Activated CD4-positive, alpha-beta T cell treated with anti-CD3 and anti-CD28 coated beads, Interleukin-2, amount 10 ng/mL, durations not matched to agents 7 days and 5 days (primary cell): ENCODE results near the gene ZC2HC1C. TPM values are rescaled to one million over a fixed set of nuclear protein-coding genes. Genes with fewer than 3 reads are reported as not detected.
"Not testable (repeated sequence)": the region's sequence is repeated elsewhere in the genome, so short reads cannot be mapped to it uniquely, and the experiment has no call there.

ENCODE experiments used
- CTCF ChIA-PET: fragments of 350-600 bp; sonication (Branson Sonifier 250); formaldehyde crosslinking; loops from one replicate; lab custom pipeline; 2021; ENCODE audit warnings: antibody characterized with exemption; lab: Charles Lee
- POLR2A ChIA-PET: fragments of 350-600 bp; sonication (Branson Sonifier 250); formaldehyde crosslinking; loops from one replicate; lab custom pipeline; 2021; ENCODE audit warnings: antibody characterized with exemption; lab: Charles Lee
- DNase-seq: peaks from one replicate; pipeline ENCODE4 v3.0.0-alpha.2; 2020
- H3K27ac Mint-ChIP-seq: one replicate; pipeline ENCODE4 v1.8.0; 2021; ENCODE audit warnings: mild to moderate bottlenecking, moderate library complexity, mixed read lengths
- H3K27me3 Mint-ChIP-seq: one replicate; pipeline ENCODE4 v1.8.0; 2021; ENCODE audit warnings: mixed read lengths
- H3K36me3 Mint-ChIP-seq: one replicate; pipeline ENCODE4 v1.8.0; 2021; ENCODE audit warnings: low read depth, mixed read lengths
- H3K4me1 Mint-ChIP-seq: one replicate; pipeline ENCODE4 v1.8.0; 2021; ENCODE audit warnings: mixed read lengths
- H3K4me3 Mint-ChIP-seq: one replicate; pipeline ENCODE4 v1.8.0; 2021; ENCODE audit warnings: mild to moderate bottlenecking, moderate library complexity, mixed read lengths
- H3K9me3 Mint-ChIP-seq: one replicate; pipeline ENCODE4 v1.8.0; 2021; ENCODE audit warnings: mixed read lengths
- total RNA-seq, 2 experiments: library from RNA; stranded (reverse); gene quantifications; one replicate each; pipeline ENCODE4 v1.2.3, GENCODE V29; 2021

The ZC2HC1C gene
- total RNA-seq, 2 experiments from 2014 or later: 3.1 to 3.3 TPM

- peaks cover 48% of the 10 kb centered on the region for H3K36me3 Mint-ChIP-seq
- H3K4me1 Mint-ChIP-seq: peaks cover 63% of the 10 kb centered on the region
- no peaks in the 10 kb centered on the region for H3K27me3 Mint-ChIP-seq
- POLR2A ChIA-PET: interaction anchor here (0.6 kb wide), 1 partner anchor 9 kb away, joined by 3 read pairs; the partner anchor contains the start of gene ZC2HC1C
- no peak overlapping the region for H3K4me3 Mint-ChIP-seq
- CTCF ChIA-PET: no interaction called here
- no peaks in the 10 kb centered on the region for H3K9me3 Mint-ChIP-seq
- no peak overlapping the region for H3K27ac Mint-ChIP-seq
- DNase-seq: no peak
Observed at GRCh38 chr14:75060420-75060819, 9.0 kb upstream of the ZC2HC1C start.

GRCh38 chr14:75063013-75063412 lies 6.4 kb upstream of the ZC2HC1C start:
- CTCF ChIA-PET: interaction anchor here (0.8 to 2.4 kb wide), 5 partner anchors 8 to 300 kb away, joined by 3 to 9 read pairs (median 3); partner anchors contain the start of gene YLPM1

GRCh38 chr14:75063491-75064204 lies 5.8 kb upstream of the ZC2HC1C start, which contains the start of gene ACYP1:
TSS of gene ACYP1 (minus strand) at chr14:75064024. CDS start at chr14:75063553, 471 bp downstream.
- peaks cover 50% of the 10 kb centered on the region for H3K4me1 Mint-ChIP-seq
- peaks cover 27% of the 10 kb centered on the region for H3K36me3 Mint-ChIP-seq
- CTCF ChIA-PET: interaction anchor here (0.5 to 2.4 kb wide), 10 partner anchors 8 to 301 kb away, joined by 3 to 9 read pairs (median 3); no protein-coding TSS in a partner anchor
- H3K27me3 Mint-ChIP-seq: no peaks in the 10 kb centered on the region
- peak within 1 kb of the TSS; percentile 99 for H3K4me3 Mint-ChIP-seq
- H3K27ac Mint-ChIP-seq: peak within 1 kb of the TSS; percentile 97
- POLR2A ChIA-PET: no interaction called here
- peak; percentile 91 for DNase-seq
- H3K9me3 Mint-ChIP-seq: no peaks in the 10 kb centered on the region

More at GRCh38 chr14:75063013-75063412, 6.4 kb upstream of the ZC2HC1C start:
- H3K9me3 Mint-ChIP-seq: no peaks in the 10 kb centered on the region
- H3K4me1 Mint-ChIP-seq: peaks cover 51% of the 10 kb centered on the region
- H3K27ac Mint-ChIP-seq: peak overlapping the region; percentile 97
- POLR2A ChIA-PET: no interaction called here
- no peaks in the 10 kb centered on the region for H3K27me3 Mint-ChIP-seq
- H3K36me3 Mint-ChIP-seq: peaks cover 30% of the 10 kb centered on the region
- no peak for DNase-seq
- H3K4me3 Mint-ChIP-seq: peak overlapping the region; percentile 99

- Mint-ChIP-seq H3K27ac (peak overlapping the region; percentile 97), H3K4me3 (peak overlapping the region; percentile 99), H3K4me1 (peaks cover 49% of the 10 kb centered on the region), H3K36me3 (peaks cover 24% of the 10 kb centered on the region), H3K9me3 (no peaks in the 10 kb centered on the region), H3K27me3 (no peaks in the 10 kb centered on the region)
- CTCF ChIA-PET: interaction anchor here (0.5 to 2.4 kb wide), 9 partner anchors 12 to 302 kb away, joined by 3 to 9 read pairs (median 3); no protein-coding TSS in a partner anchor
- POLR2A ChIA-PET: no interaction called here
- no peak for DNase-seq
Observed at GRCh38 chr14:75064205-75064567, 5.3 kb upstream of the ZC2HC1C start.

GRCh38 chr14:75066691-75067090 lies 2.8 kb upstream of the ZC2HC1C start:
- ChIA-PET POLR2A (no interaction called here), CTCF (interaction anchor here (1.3 kb wide), 1 partner anchor 17 kb away, joined by 7 read pairs; no protein-coding TSS in a partner anchor)
- H3K4me3 Mint-ChIP-seq: no peak overlapping the region
- H3K9me3 Mint-ChIP-seq: no peaks in the 10 kb centered on the region
- DNase-seq: no peak
- H3K36me3 Mint-ChIP-seq: peaks cover 2% of the 10 kb centered on the region
- peaks cover 38% of the 10 kb centered on the region for H3K4me1 Mint-ChIP-seq
- no peak overlapping the region for H3K27ac Mint-ChIP-seq
- H3K27me3 Mint-ChIP-seq: no peaks in the 10 kb centered on the region

- Mint-ChIP-seq H3K4me1 (peaks cover 37% of the 10 kb centered on the region), H3K9me3 (no peaks in the 10 kb centered on the region), H3K27ac (no peak overlapping the region), H3K27me3 (no peaks in the 10 kb centered on the region), H3K36me3 (no peaks in the 10 kb centered on the region), H3K4me3 (no peak overlapping the region)
- ChIA-PET CTCF (interaction anchor here (0.6 kb wide), 1 partner anchor 52 kb away, joined by 3 read pairs; no protein-coding TSS in a partner anchor), POLR2A (no interaction called here)
- DNase-seq: no peak
Observed at GRCh38 chr14:75067212-75067611, 2.2 kb upstream of the ZC2HC1C start.

GRCh38 chr14:75067765-75068164 lies 1.7 kb upstream of the ZC2HC1C start:
- DNase-seq, H3K9me3 Mint-ChIP-seq, H3K4me3 Mint-ChIP-seq, POLR2A ChIA-PET, H3K27ac Mint-ChIP-seq, H3K27me3 Mint-ChIP-seq, H3K36me3 Mint-ChIP-seq: not testable (repeated sequence)
- CTCF ChIA-PET: interaction anchor here (0.6 to 1.3 kb wide), 4 partner anchors 28 to 449 kb away, joined by 3 to 5 read pairs (median 3); no protein-coding TSS in a partner anchor
- H3K4me1 Mint-ChIP-seq: peaks cover 33% of the 10 kb centered on the region

- Mint-ChIP-seq H3K36me3 (no peaks in the 10 kb centered on the region), H3K27me3 (no peaks in the 10 kb centered on the region), H3K9me3 (no peaks in the 10 kb centered on the region), H3K27ac (no peak overlapping the region), H3K4me3 (no peak overlapping the region), H3K4me1 (peaks cover 26% of the 10 kb centered on the region)
- DNase-seq: no peak
- POLR2A ChIA-PET: no interaction called here
- CTCF ChIA-PET: interaction anchor here (0.6 to 1.4 kb wide), 6 partner anchors 8 to 450 kb away, joined by 3 to 5 read pairs (median 3); no protein-coding TSS in a partner anchor
Observed at GRCh38 chr14:75068294-75069120, 934 bp upstream of the ZC2HC1C start.

GRCh38 chr14:75069811-75070145 lies 337 bp downstream of the ZC2HC1C start:
- H3K9me3 Mint-ChIP-seq: no peaks in the 10 kb centered on the region
- H3K4me1 Mint-ChIP-seq: peaks cover 18% of the 10 kb centered on the region
- no peaks in the 10 kb centered on the region for H3K27me3 Mint-ChIP-seq
- H3K27ac Mint-ChIP-seq: no peak overlapping the region
- H3K4me3 Mint-ChIP-seq: no peak overlapping the region
- no peaks in the 10 kb centered on the region for H3K36me3 Mint-ChIP-seq
- DNase-seq: no peak
- POLR2A ChIA-PET: interaction anchor here (0.6 to 0.9 kb wide), 2 partner anchors 9 kb away, joined by 3 read pairs; no protein-coding TSS in a partner anchor
- CTCF ChIA-PET: interaction anchor here (0.6 to 1.7 kb wide), 4 partner anchors 14 to 191 kb away, joined by 3 to 4 read pairs (median 4); no protein-coding TSS in a partner anchor

GRCh38 chr14:75070383-75070782 lies 942 bp downstream of the ZC2HC1C start:
- CTCF ChIA-PET: interaction anchor here (1.7 kb wide), 1 partner anchor 124 kb away, joined by 4 read pairs; no protein-coding TSS in a partner anchor
- Mint-ChIP-seq H3K4me1 (peaks cover 14% of the 10 kb centered on the region), H3K4me3 (no peak overlapping the region), H3K36me3 (no peaks in the 10 kb centered on the region), H3K27me3 (no peaks in the 10 kb centered on the region), H3K27ac (no peak overlapping the region), H3K9me3 (no peaks in the 10 kb centered on the region)
- POLR2A ChIA-PET: no interaction called here
- DNase-seq: no peak

- DNase-seq: peak; percentile 40
- Mint-ChIP-seq H3K27ac (peak overlapping the region; percentile 84), H3K4me3 (no peak overlapping the region), H3K9me3 (no peaks in the 10 kb centered on the region), H3K36me3 (peaks cover 15% of the 10 kb centered on the region), H3K4me1 (peaks cover 23% of the 10 kb centered on the region), H3K27me3 (no peaks in the 10 kb centered on the region)
- ChIA-PET CTCF (interaction anchor here (0.6 kb wide), 1 partner anchor 48 kb away, joined by 3 read pairs; no protein-coding TSS in a partner anchor), POLR2A (interaction anchor here (0.5 to 1.0 kb wide), 4 partner anchors 8 to 1878 kb away, joined by 3 to 4 read pairs (median 3); partner anchors contain the start of gene ZC2HC1C)
Observed at GRCh38 chr14:75077794-75078193, 8.4 kb downstream of the ZC2HC1C start.

- H3K4me3 Mint-ChIP-seq: no peak overlapping the region
- no peaks in the 10 kb centered on the region for H3K27me3 Mint-ChIP-seq
- ChIA-PET POLR2A (no interaction called here), CTCF (no interaction called here)
- H3K36me3 Mint-ChIP-seq: peaks cover 29% of the 10 kb centered on the region
- H3K4me1 Mint-ChIP-seq: peaks cover 23% of the 10 kb centered on the region
- no peak for DNase-seq
- H3K27ac Mint-ChIP-seq: no peak overlapping the region
- no peaks in the 10 kb centered on the region for H3K9me3 Mint-ChIP-seq
Observed at GRCh38 chr14:75079521-75079920, 10.1 kb downstream of the ZC2HC1C start.
